Measurements from ENCODE around the gene UTF1. TPM values are rescaled to one million over a fixed set of nuclear protein-coding genes. Genes with fewer than 3 reads are reported as not detected.

Gene UTF1
- total and polyA plus RNA-seq, 9 of the 15 experiments (the other 6 are each of a cell fraction or from before 2014, with no cell fraction given), result 0.35 to 0.46 TPM; not detected in 7

- TF ChIP-seq MAZ (CRISPR knock-in tag; conservative IDR thresholded peaks at IDR 0.05 in 1 of 2, IDR thresholded peaks at IDR 0.05 in 1 of 2) (peak; percentile 83 to 85), POLR2AphosphoS5 (IDR thresholded peaks at IDR 0.05; ENCODE audit: control insufficient read depth, insufficient read depth, low read depth, low read length) (peak; percentile 65; the same call in 1 of the 2 replicates), CREM (IDR thresholded peaks at IDR 0.05; ENCODE audit: low read depth) (0 out of 2 replicates have a peak, but pooled peaks have one; percentile 3), KHSRP (IDR thresholded peaks at IDR 0.05) (no peak), MYC (IDR thresholded peaks at IDR 0.05; ENCODE audit: low read depth, low read length) (peak; percentile 51; the same call in 1 of the 2 replicates), MYC (CRISPR knock-in tag; IDR thresholded peaks at IDR 0.05; ENCODE audit: borderline replicate concordance, low read depth) (no peak), NEUROD1 (IDR thresholded peaks at IDR 0.05; ENCODE audit: borderline replicate concordance, low read depth, low read length, partially characterized antibody) (peak; percentile 75), HES1 (IDR thresholded peaks at IDR 0.05; ENCODE audit: low read depth) (peak; percentile 55; the same call in 1 of the 2 replicates), CEBPB (tag; IDR thresholded peaks at IDR 0.05) (peak; percentile 65), MLLT1 (IDR thresholded peaks at IDR 0.05) (no peak), CBX5 (IDR thresholded peaks at IDR 0.05; ENCODE audit: borderline replicate concordance, low read depth) (0 out of 2 replicates have a peak, but pooled peaks have one; percentile 11), HDAC3 (IDR thresholded peaks at IDR 0.05; ENCODE audit: borderline replicate concordance, partially characterized antibody) (peak; percentile 66), TRIM24 (IDR thresholded peaks at IDR 0.05) (peak; percentile 49 to 63; a peak in 2 of 4 replicates), ZEB2 (IDR thresholded peaks at IDR 0.05) (peak; percentile 45; the same call in 1 of the 2 replicates), SMAD4 (CRISPR knock-in tag; conservative IDR thresholded peaks at IDR 0.05) (peak; percentile 82), TBL1XR1 (IDR thresholded peaks at IDR 0.05; ENCODE audit: low read length in 2 of 2) (peak in 1 of 2 experiments; percentile 65; a peak in 2 of 4 replicates), SMARCE1 (IDR thresholded peaks at IDR 0.05) (peak; percentile 78), ARID2 (IDR thresholded peaks at IDR 0.05) (no peak), GATA2 (CRISPR knock-in tag; IDR thresholded peaks at IDR 0.05) (peak; percentile 68), ZNF175 (CRISPR knock-in tag; IDR thresholded peaks at IDR 0.05; ENCODE audit: low read depth) (no peak)
- TF ChIP-seq, protein P1, sequence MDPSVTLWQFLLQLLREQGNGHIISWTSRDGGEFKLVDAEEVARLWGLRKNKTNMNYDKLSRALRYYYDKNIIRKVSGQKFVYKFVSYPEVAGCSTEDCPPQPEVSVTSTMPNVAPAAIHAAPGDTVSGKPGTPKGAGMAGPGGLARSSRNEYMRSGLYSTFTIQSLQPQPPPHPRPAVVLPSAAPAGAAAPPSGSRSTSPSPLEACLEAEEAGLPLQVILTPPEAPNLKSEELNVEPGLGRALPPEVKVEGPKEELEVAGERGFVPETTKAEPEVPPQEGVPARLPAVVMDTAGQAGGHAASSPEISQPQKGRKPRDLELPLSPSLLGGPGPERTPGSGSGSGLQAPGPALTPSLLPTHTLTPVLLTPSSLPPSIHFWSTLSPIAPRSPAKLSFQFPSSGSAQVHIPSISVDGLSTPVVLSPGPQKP (CRISPR knock-in tag; IDR thresholded peaks at IDR 0.05), result no peak
- TF ChIP-seq, protein P2, sequence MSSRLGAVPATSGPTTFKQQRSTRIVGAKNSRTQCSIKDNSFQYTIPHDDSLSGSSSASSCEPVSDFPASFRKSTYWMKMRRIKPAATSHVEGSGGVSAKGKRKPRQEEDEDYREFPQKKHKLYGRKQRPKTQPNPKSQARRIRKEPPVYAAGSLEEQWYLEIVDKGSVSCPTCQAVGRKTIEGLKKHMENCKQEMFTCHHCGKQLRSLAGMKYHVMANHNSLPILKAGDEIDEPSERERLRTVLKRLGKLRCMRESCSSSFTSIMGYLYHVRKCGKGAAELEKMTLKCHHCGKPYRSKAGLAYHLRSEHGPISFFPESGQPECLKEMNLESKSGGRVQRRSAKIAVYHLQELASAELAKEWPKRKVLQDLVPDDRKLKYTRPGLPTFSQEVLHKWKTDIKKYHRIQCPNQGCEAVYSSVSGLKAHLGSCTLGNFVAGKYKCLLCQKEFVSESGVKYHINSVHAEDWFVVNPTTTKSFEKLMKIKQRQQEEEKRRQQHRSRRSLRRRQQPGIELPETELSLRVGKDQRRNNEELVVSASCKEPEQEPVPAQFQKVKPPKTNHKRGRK (tag; IDR thresholded peaks at IDR 0.05), result no peak
Measured at GRCh38 chr10:133245439-133246235, 15.6 kb downstream of the UTF1 start (continued).

Data from K562 (cell line).